GM23338 (cell line): ENCODE results near the gene GP5. TPM values are rescaled to one million over a fixed set of nuclear protein-coding genes. Genes with fewer than 3 reads are reported as not detected.
A peak's percentile ranks its signal among the peaks of the same experiment; 100 is the strongest.

Experiments used
- ATAC-seq: fragments of 200-7000 bp; cut with Tn5 transposase; 3 replicates; pipeline ENCODE4 v1.9.1; 2020
- DNase-seq: peaks from one replicate; pipeline ENCODE4 v3.0.0-alpha.2; 2015; ENCODE audit warnings: low spot score
- H2AFZ ChIP-seq: fragments of 200-600 bp; sonication (generic); 2 replicates; pipeline ENCODE4 v1.8.0; 2016; ENCODE audit warnings: antibody characterized with exemption, mild to moderate bottlenecking, moderate library complexity
- H3F3A ChIP-seq: fragments of 200-600 bp; sonication (generic); replicated peaks from 2 replicates; pipeline ENCODE4 v1.8.0; 2017; ENCODE audit warnings: antibody characterized with exemption, mixed run types, low read depth
- H3K27ac ChIP-seq: fragments of 200-600 bp; sonication (generic); 2 replicates; pipeline ENCODE4 v1.6.1; 2016; ENCODE audit warnings: low read depth
- H3K27me3 ChIP-seq: fragments of 200-600 bp; sonication (generic); 2 replicates; pipeline ENCODE4 v1.8.0; 2016; ENCODE audit warnings: mild to moderate bottlenecking, mixed run types, moderate library complexity; ENCODE audit not compliant: insufficient read depth
- H3K36me3 ChIP-seq: fragments of 200-600 bp; sonication (generic); 2 replicates; pipeline ENCODE4 v1.8.0; 2016; ENCODE audit warnings: mild to moderate bottlenecking; ENCODE audit not compliant: insufficient read depth
- H3K4me1 ChIP-seq: fragments of 200-600 bp; sonication (generic); 2 replicates; pipeline ENCODE4 v1.8.0; 2016; ENCODE audit warnings: mild to moderate bottlenecking, moderate library complexity; ENCODE audit not compliant: insufficient read depth
- H3K4me2 ChIP-seq: fragments of 200-600 bp; sonication (generic); 2 replicates; pipeline ENCODE4 v1.7.1; 2017; ENCODE audit warnings: mixed run types
- H3K4me3 ChIP-seq: fragments of 200-600 bp; sonication (generic); 2 replicates; pipeline ENCODE4 v1.6.1; 2016; ENCODE audit warnings: mixed run types
- H3K79me2 ChIP-seq: fragments of 200-600 bp; sonication (generic); replicated peaks from 2 replicates; pipeline ENCODE4 v1.8.0; 2017; ENCODE audit warnings: mild to moderate bottlenecking; ENCODE audit not compliant: insufficient read depth
- H3K9me2 ChIP-seq: fragments of 200-600 bp; sonication (generic); 2 replicates; pipeline ENCODE4 v1.8.0; 2017; ENCODE audit not compliant: insufficient read depth
- H4K20me1 ChIP-seq: fragments of 200-600 bp; sonication (generic); replicated peaks from 2 replicates; pipeline ENCODE4 v1.8.0; 2017; ENCODE audit warnings: mild to moderate bottlenecking; ENCODE audit not compliant: insufficient read depth
- H3K27ac Mint-ChIP-seq: 2 replicates; pipeline ENCODE4 v1.8.0; 2020; ENCODE audit warnings: inconsistent platforms, mild to moderate bottlenecking, moderate library complexity, mixed read lengths
- H3K27me3 Mint-ChIP-seq: 3 replicates; pipeline ENCODE4 v1.8.0; 2022; ENCODE audit warnings: low read depth, mild to moderate bottlenecking, moderate library complexity, mixed read lengths, inconsistent platforms; ENCODE audit not compliant: insufficient read depth, poor library complexity
- H3K36me3 Mint-ChIP-seq: 3 replicates; pipeline ENCODE4 v1.8.0; 2021; ENCODE audit warnings: low read depth, mild to moderate bottlenecking, inconsistent platforms, moderate library complexity, mixed read lengths
- H3K4me1 Mint-ChIP-seq: 3 replicates; pipeline ENCODE4 v1.8.0; 2020; ENCODE audit warnings: mild to moderate bottlenecking, inconsistent platforms, mixed read lengths
- H3K4me3 Mint-ChIP-seq: 3 replicates; pipeline ENCODE4 v1.8.0; 2021; ENCODE audit warnings: moderate library complexity, mild to moderate bottlenecking, inconsistent platforms, mixed read lengths
- H3K9me3 Mint-ChIP-seq: 3 replicates; pipeline ENCODE4 v1.8.0; 2020; ENCODE audit warnings: moderate library complexity, mild to moderate bottlenecking, inconsistent platforms, mixed read lengths
- CREB1 ChIP-seq: fragments of 250-450 bp; sonication (Bioruptor Pico); IDR thresholded peaks from 2 replicates; pipeline ENCODE4 v1.5.0; 2020; ENCODE audit warnings: low read depth, mild to moderate bottlenecking, moderate library complexity
- POLR2AphosphoS5 ChIP-seq: IDR thresholded peaks from 2 replicates; pipeline ENCODE4 v1.6.1; 2016; ENCODE audit warnings: antibody characterized with exemption, low read depth
- STAT1 ChIP-seq: IDR thresholded peaks from one replicate; pipeline ENCODE4 v1.6.1; 2016; ENCODE audit warnings: antibody characterized with exemption; ENCODE audit not compliant: unreplicated experiment
- polyA plus RNA-seq: library from polyadenylated mRNA; unstranded; fragments of >200 nt; fragmentation: Nextera tagmentation; extraction: Ambion mirVana; gene quantifications from 2 replicates; pipeline ENCODE4 v1.2.1, GENCODE V29; 2016
- total RNA-seq: library from RNA; depleted of rRNA; stranded (reverse); fragments of >200 nt; shearing (Covaris generic); gene quantifications from 2 replicates; pipeline ENCODE4 v1.2.3, GENCODE V29; 2014
- TF ChIP-seq, protein P1 (sequence below): fragments of 250-450 bp; sonication (Bioruptor Pico); IDR thresholded peaks from 2 replicates; pipeline ENCODE4 v1.5.0; 2020; ENCODE audit warnings: mild to moderate bottlenecking, moderate library complexity
- TF ChIP-seq, protein P2 (sequence below), 2 experiments: fragments of 200-600 bp in 1 of 2; sonication (generic) in 1 of 2; conservative IDR thresholded peaks; 2 replicates each; pipeline versions ENCODE4 v1.5.1 to v1.6.1; 2016 to 2017; ENCODE audit warnings: antibody characterized with exemption in 2 of 2, low read depth in 2 of 2, mild to moderate bottlenecking in 2 of 2, moderate library complexity in 1 of 2

Gene GP5
- total and polyA plus RNA-seq, 2 experiments from 2014 or later: 0.07 to 0.15 TPM

GRCh38 chr3:194376241-194376560 lies 22.9 kb downstream of the GP5 start (continued):
- TF ChIP-seq, protein P1, sequence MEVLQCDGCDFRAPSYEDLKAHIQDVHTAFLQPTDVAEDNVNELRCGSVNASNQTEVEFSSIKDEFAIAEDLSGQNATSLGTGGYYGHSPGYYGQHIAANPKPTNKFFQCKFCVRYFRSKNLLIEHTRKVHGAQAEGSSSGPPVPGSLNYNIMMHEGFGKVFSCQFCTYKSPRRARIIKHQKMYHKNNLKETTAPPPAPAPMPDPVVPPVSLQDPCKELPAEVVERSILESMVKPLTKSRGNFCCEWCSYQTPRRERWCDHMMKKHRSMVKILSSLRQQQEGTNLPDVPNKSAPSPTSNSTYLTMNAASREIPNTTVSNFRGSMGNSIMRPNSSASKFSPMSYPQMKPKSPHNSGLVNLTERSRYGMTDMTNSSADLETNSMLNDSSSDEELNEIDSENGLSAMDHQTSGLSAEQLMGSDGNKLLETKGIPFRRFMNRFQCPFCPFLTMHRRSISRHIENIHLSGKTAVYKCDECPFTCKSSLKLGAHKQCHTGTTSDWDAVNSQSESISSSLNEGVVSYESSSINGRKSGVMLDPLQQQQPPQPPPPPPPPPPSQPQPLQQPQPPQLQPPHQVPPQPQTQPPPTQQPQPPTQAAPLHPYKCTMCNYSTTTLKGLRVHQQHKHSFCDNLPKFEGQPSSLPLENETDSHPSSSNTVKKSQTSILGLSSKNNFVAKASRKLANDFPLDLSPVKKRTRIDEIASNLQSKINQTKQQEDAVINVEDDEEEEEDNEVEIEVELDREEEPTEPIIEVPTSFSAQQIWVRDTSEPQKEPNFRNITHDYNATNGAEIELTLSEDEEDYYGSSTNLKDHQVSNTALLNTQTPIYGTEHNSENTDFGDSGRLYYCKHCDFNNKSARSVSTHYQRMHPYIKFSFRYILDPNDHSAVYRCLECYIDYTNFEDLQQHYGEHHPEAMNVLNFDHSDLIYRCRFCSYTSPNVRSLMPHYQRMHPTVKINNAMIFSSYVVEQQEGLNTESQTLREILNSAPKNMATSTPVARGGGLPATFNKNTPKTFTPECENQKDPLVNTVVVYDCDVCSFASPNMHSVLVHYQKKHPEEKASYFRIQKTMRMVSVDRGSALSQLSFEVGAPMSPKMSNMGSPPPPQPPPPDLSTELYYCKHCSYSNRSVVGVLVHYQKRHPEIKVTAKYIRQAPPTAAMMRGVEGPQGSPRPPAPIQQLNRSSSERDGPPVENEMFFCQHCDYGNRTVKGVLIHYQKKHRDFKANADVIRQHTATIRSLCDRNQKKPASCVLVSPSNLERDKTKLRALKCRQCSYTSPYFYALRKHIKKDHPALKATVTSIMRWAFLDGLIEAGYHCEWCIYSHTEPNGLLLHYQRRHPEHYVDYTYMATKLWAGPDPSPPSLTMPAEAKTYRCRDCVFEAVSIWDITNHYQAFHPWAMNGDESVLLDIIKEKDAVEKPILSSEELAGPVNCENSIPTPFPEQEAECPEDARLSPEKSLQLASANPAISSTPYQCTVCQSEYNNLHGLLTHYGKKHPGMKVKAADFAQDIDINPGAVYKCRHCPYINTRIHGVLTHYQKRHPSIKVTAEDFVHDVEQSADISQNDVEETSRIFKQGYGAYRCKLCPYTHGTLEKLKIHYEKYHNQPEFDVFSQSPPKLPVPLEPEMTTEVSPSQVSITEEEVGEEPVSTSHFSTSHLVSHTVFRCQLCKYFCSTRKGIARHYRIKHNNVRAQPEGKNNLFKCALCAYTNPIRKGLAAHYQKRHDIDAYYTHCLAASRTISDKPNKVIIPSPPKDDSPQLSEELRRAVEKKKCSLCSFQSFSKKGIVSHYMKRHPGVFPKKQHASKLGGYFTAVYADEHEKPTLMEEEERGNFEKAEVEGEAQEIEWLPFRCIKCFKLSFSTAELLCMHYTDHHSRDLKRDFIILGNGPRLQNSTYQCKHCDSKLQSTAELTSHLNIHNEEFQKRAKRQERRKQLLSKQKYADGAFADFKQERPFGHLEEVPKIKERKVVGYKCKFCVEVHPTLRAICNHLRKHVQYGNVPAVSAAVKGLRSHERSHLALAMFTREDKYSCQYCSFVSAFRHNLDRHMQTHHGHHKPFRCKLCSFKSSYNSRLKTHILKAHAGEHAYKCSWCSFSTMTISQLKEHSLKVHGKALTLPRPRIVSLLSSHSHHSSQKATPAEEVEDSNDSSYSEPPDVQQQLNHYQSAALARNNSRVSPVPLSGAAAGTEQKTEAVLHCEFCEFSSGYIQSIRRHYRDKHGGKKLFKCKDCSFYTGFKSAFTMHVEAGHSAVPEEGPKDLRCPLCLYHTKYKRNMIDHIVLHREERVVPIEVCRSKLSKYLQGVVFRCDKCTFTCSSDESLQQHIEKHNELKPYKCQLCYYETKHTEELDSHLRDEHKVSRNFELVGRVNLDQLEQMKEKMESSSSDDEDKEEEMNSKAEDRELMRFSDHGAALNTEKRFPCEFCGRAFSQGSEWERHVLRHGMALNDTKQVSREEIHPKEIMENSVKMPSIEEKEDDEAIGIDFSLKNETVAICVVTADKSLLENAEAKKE: no peak
- TF ChIP-seq STAT1 (no peak), POLR2AphosphoS5 (no peak)

GRCh38 chr3:194375473-194376240 lies 23.4 kb downstream of the GP5 start:
- H3K27me3 ChIP-seq: no peaks in the 10 kb centered on the region
- peaks cover 35% of the 10 kb centered on the region for H3K4me1 Mint-ChIP-seq
- DNase-seq (no peak), ATAC-seq (peak; percentile 18; the same call in 1 of the 3 replicates)
- peak overlapping the region; percentile 31; the same call in 2 of the 3 replicates for H3K4me3 Mint-ChIP-seq
- H4K20me1 ChIP-seq: no peaks in the 10 kb centered on the region
- peak overlapping the region; percentile 18; the same call in 1 of the 2 replicates for H3K27ac Mint-ChIP-seq
- H3K27me3 Mint-ChIP-seq: peaks cover 17% of the 10 kb centered on the region
- peak overlapping the region; percentile 71 for H3K4me2 ChIP-seq
- H3K9me2 ChIP-seq: no peaks in the 10 kb centered on the region
- TF ChIP-seq STAT1 (no peak), POLR2AphosphoS5 (no peak), CREB1 (CRISPR knock-in tag) (no peak)
- TF ChIP-seq, protein P2, sequence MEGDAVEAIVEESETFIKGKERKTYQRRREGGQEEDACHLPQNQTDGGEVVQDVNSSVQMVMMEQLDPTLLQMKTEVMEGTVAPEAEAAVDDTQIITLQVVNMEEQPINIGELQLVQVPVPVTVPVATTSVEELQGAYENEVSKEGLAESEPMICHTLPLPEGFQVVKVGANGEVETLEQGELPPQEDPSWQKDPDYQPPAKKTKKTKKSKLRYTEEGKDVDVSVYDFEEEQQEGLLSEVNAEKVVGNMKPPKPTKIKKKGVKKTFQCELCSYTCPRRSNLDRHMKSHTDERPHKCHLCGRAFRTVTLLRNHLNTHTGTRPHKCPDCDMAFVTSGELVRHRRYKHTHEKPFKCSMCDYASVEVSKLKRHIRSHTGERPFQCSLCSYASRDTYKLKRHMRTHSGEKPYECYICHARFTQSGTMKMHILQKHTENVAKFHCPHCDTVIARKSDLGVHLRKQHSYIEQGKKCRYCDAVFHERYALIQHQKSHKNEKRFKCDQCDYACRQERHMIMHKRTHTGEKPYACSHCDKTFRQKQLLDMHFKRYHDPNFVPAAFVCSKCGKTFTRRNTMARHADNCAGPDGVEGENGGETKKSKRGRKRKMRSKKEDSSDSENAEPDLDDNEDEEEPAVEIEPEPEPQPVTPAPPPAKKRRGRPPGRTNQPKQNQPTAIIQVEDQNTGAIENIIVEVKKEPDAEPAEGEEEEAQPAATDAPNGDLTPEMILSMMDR (conservative IDR thresholded peaks at IDR 0.05; ENCODE audit: low read depth in 2 of 2): no peak
- no peaks in the 10 kb centered on the region for H3K9me3 Mint-ChIP-seq
- no peak overlapping the region for H3K27ac ChIP-seq
- no peaks in the 10 kb centered on the region for H3K36me3 Mint-ChIP-seq
- H3K36me3 ChIP-seq: no peaks in the 10 kb centered on the region
- H3K4me3 ChIP-seq: no peak overlapping the region
- H3K79me2 ChIP-seq: no peaks in the 10 kb centered on the region
- H3K4me1 ChIP-seq: peaks cover 12% of the 10 kb centered on the region
- no peaks in the 10 kb centered on the region for H3F3A ChIP-seq
- H2AFZ ChIP-seq: peak overlapping the region; percentile 86
